ENCODE measurements around the gene FGD3. TPM values are rescaled to one million over a fixed set of nuclear protein-coding genes. Genes with fewer than 3 reads are reported as not detected.

FGD3 gene
- 0.12 to 0.26 TPM (median 0.16 TPM) in 5 replicates for total RNA-seq (2022; extraction: Qiagen RNA extraction)

GRCh38 chr9:92947268-92948037, at the start of gene FGD3:
Gene FGD3 (plus strand): TSS chr9:92947523. CDS start chr9:92976257, 28,734 bp downstream.

GRCh38 chr9:93058355-93059010, 111.2 kb downstream of the FGD3 start, which contains the start of gene SUSD3:
Gene SUSD3 (plus strand): TSS chr9:93058701. CDS start chr9:93058743, 42 bp downstream.

Other genes starting within 250 kb of the FGD3 start
- 28.4 to 34.4 TPM (median 31.4 TPM) in 5 replicates for gene BICD2, start 182.7 kb upstream of the FGD3 start, total RNA-seq (2022; extraction: Qiagen RNA extraction)
- gene ZNF484, start 69.5 kb upstream of the FGD3 start, total RNA-seq (2022; extraction: Qiagen RNA extraction): 1.9 to 3.1 TPM (median 2.1 TPM) in 5 replicates
- gene SUSD3, start 111.2 kb downstream of the FGD3 start, total RNA-seq (2022; extraction: Qiagen RNA extraction): 0.62 to 1.5 TPM (median 0.88 TPM) in 5 replicates
- gene CARD19, start 148.7 kb downstream of the FGD3 start, total RNA-seq (2022; extraction: Qiagen RNA extraction): 46.4 to 67.2 TPM (median 64.5 TPM) in 5 replicates
- 67.1 to 102 TPM (median 85.6 TPM) in 5 replicates for gene NINJ1, start 186.7 kb downstream of the FGD3 start, total RNA-seq (2022; extraction: Qiagen RNA extraction)
- gene WNK2, start 236.6 kb downstream of the FGD3 start, total RNA-seq (2022; extraction: Qiagen RNA extraction): 4.2 to 7.8 TPM (median 6.0 TPM) in 5 replicates

All from A549 treated with AZD2906 at 1 μM for 4 hours (cell line).